Hepatocyte (in vitro differentiated cells): ENCODE results near the gene PEX7. TPM values are rescaled to one million over a fixed set of nuclear protein-coding genes. Genes with fewer than 3 reads are reported as not detected.
A peak's percentile ranks its signal among the peaks of the same experiment; 100 is the strongest.

Source experiments
- DNase-seq: peaks from one replicate; pipeline ENCODE4 v3.0.0-alpha.2; 2016; ENCODE audit warnings: low spot score
- H2AFZ ChIP-seq: fragments of 200-600 bp; sonication (generic); 2 replicates; pipeline ENCODE4 v1.6.0; 2016; ENCODE audit warnings: antibody characterized with exemption, mild to moderate bottlenecking
- H3K27ac ChIP-seq: fragments of 200-600 bp; sonication (generic); 2 replicates; pipeline ENCODE4 v1.5.1; 2016; ENCODE audit warnings: mild to moderate bottlenecking
- H3K27me3 ChIP-seq: fragments of 200-600 bp; sonication (generic); 2 replicates; pipeline ENCODE4 v1.6.1; 2016
- H3K36me3 ChIP-seq: fragments of 200-600 bp; sonication (generic); replicated peaks from 2 replicates; pipeline ENCODE4 v1.5.1; 2016; ENCODE audit warnings: low read depth; ENCODE audit not compliant: insufficient read depth
- H3K4me1 ChIP-seq: fragments of 200-600 bp; sonication (generic); 2 replicates; pipeline ENCODE4 v1.5.1; 2016; ENCODE audit warnings: mild to moderate bottlenecking, moderate library complexity; ENCODE audit not compliant: insufficient read depth
- H3K4me2 ChIP-seq: fragments of 200-600 bp; sonication (generic); 2 replicates; pipeline ENCODE4 v1.6.0; 2016
- H3K4me3 ChIP-seq: fragments of 200-600 bp; sonication (generic); 2 replicates; pipeline ENCODE4 v1.5.1; 2016; ENCODE audit warnings: mild to moderate bottlenecking
- H3K79me2 ChIP-seq: fragments of 200-600 bp; sonication (generic); 2 replicates; pipeline ENCODE4 v1.6.0; 2017; ENCODE audit warnings: mild to moderate bottlenecking
- H3K9me2 ChIP-seq: fragments of 200-600 bp; sonication (generic); replicated peaks from 2 replicates; pipeline ENCODE4 v1.6.0; 2017; ENCODE audit warnings: mild to moderate bottlenecking; ENCODE audit not compliant: insufficient read depth
- H3K9me3 ChIP-seq: fragments of 200-600 bp; sonication (generic); 2 replicates; pipeline ENCODE4 v1.5.1; 2016; ENCODE audit warnings: low read depth, mild to moderate bottlenecking
- H4K20me1 ChIP-seq: fragments of 200-600 bp; sonication (generic); 2 replicates; pipeline ENCODE4 v1.6.0; 2016; ENCODE audit warnings: mild to moderate bottlenecking; ENCODE audit not compliant: insufficient read depth, poor library complexity, severe bottlenecking
- CTCF ChIP-seq: fragments of 200-600 bp; sonication (generic); IDR thresholded peaks from 2 replicates; pipeline ENCODE4 v1.5.1; 2016; ENCODE audit warnings: antibody characterized with exemption, mild to moderate bottlenecking; ENCODE audit not compliant: poor library complexity
- EZH2 ChIP-seq: fragments of 200-600 bp; sonication (generic); IDR thresholded peaks from 2 replicates; pipeline ENCODE4 v1.6.1; 2016; ENCODE audit warnings: antibody characterized with exemption, mild to moderate bottlenecking, borderline replicate concordance
- EZH2phosphoT487 ChIP-seq: fragments of 200-600 bp; sonication (generic); IDR thresholded peaks from one replicate; pipeline ENCODE4 v1.6.1; 2018; ENCODE audit warnings: antibody characterized with exemption, mild to moderate bottlenecking, low read depth, moderate library complexity; ENCODE audit not compliant: unreplicated experiment, severe bottlenecking
- WGBS: methylation state at CpG from one replicate; pipeline ENCODE4 v1.1.6; 2016; ENCODE audit warnings: low lambda C conversion rate; ENCODE audit errors: missing lambda C conversion rate; 5-methylcytosine and 5-hydroxymethylcytosine counted together
- polyA plus RNA-seq: library from polyadenylated mRNA; unstranded; fragments of >200 nt; fragmentation: Nextera tagmentation; extraction: Ambion mirVana; gene quantifications from 2 replicates; pipeline ENCODE4 v1.2.1, GENCODE V29; 2016
- total RNA-seq: library from RNA; depleted of rRNA; stranded (reverse); fragments of >200 nt; gene quantifications from 2 replicates; pipeline ENCODE4 v1.2.3, GENCODE V29; 2014

The PEX7 gene
- total RNA-seq (15.6 and 19.5 TPM in 2 replicates), polyA plus RNA-seq (9.6 and 12.1 TPM in 2 replicates)

GRCh38 chr6:136822376-136823127 lies at the start of gene PEX7:
TSS of gene PEX7 (plus strand) at chr6:136822592. CDS start at chr6:136822666, 74 bp downstream.
- no peak for TF ChIP-seq EZH2phosphoT487
- TF ChIP-seq CTCF = peak; percentile 70
- no peak for TF ChIP-seq EZH2
- H3K36me3 ChIP-seq = no peaks in the 10 kb centered on the region
- H2AFZ ChIP-seq = peak within 1 kb of the TSS; percentile 95
- peak; percentile 92 for DNase-seq
- no peaks in the 10 kb centered on the region for H3K9me3 ChIP-seq
- peaks cover 4% of the 10 kb centered on the region for H3K27me3 ChIP-seq
- H3K9me2 ChIP-seq = no peaks in the 10 kb centered on the region
- H3K4me3 ChIP-seq = peak within 1 kb of the TSS; percentile 45
- peak within 1 kb of the TSS; percentile 93 for H3K27ac ChIP-seq
- WGBS = 5% methylated on average over 33 of the region's 78 CpGs
- no peaks in the 10 kb centered on the region for H3K4me1 ChIP-seq
- H3K79me2 ChIP-seq = peaks cover 6% of the 10 kb centered on the region
- H4K20me1 ChIP-seq = no peaks in the 10 kb centered on the region
- peak within 1 kb of the TSS; percentile 82 for H3K4me2 ChIP-seq

GRCh38 chr6:136772685-136773472 lies 49.5 kb upstream of the PEX7 start:
- H3K79me2 ChIP-seq = no peaks in the 10 kb centered on the region
- no peaks in the 10 kb centered on the region for H3K4me1 ChIP-seq
- H4K20me1 ChIP-seq = no peaks in the 10 kb centered on the region
- no peaks in the 10 kb centered on the region for H3K9me2 ChIP-seq
- 75% methylated on average over 6 of the region's 6 CpGs for WGBS
- peak; percentile 28 for DNase-seq
- TF ChIP-seq CTCF (no peak), EZH2phosphoT487 (no peak), EZH2 (no peak)
- peak overlapping the region; percentile 25 for H3K27ac ChIP-seq
- no peaks in the 10 kb centered on the region for H3K27me3 ChIP-seq
- no peak overlapping the region for H3K4me3 ChIP-seq
- no peaks in the 10 kb centered on the region for H3K36me3 ChIP-seq
- H3K4me2 ChIP-seq = no peak overlapping the region
- H3K9me3 ChIP-seq = no peaks in the 10 kb centered on the region
- H2AFZ ChIP-seq = no peak overlapping the region

GRCh38 chr6:136773473-136773796 lies 49.0 kb upstream of the PEX7 start:
- Histone ChIP-seq H3K79me2 (no peaks in the 10 kb centered on the region), H3K4me1 (no peaks in the 10 kb centered on the region), H4K20me1 (no peaks in the 10 kb centered on the region), H3K9me3 (no peaks in the 10 kb centered on the region), H3K4me2 (no peak overlapping the region), H3K27ac (peak overlapping the region; percentile 25), H3K27me3 (no peaks in the 10 kb centered on the region), H2AFZ (no peak overlapping the region), H3K9me2 (no peaks in the 10 kb centered on the region), H3K4me3 (no peak overlapping the region), H3K36me3 (no peaks in the 10 kb centered on the region)
- WGBS = 87% methylated on average over 4 of the region's 4 CpGs
- no peak for DNase-seq
- no peak for TF ChIP-seq CTCF
- no peak for TF ChIP-seq EZH2
- no peak for TF ChIP-seq EZH2phosphoT487
